K562 (cell line): ENCODE results near the gene TMEM89. TPM values are rescaled to one million over a fixed set of nuclear protein-coding genes. Genes with fewer than 3 reads are reported as not detected.

Experiments
- ATAC-seq: fragments of 200-7000 bp; cut with Tn5 transposase; 3 replicates; pipeline ENCODE4 v1.9.1; 2020; ENCODE audit warnings: moderate library complexity
- BruUV-seq: library from RNA; stranded (reverse); fragments of 400-500 nt; replicated peaks from 2 replicates; lab custom pipeline; 2021; lab: Mats Ljungman, UMichigan
- CTCF ChIA-PET: fragments of 300-600 bp; formaldehyde crosslinking; extraction: SDS; loops from one replicate; lab custom pipeline; 2021; ENCODE audit warnings: low intra/inter-chr PET ratio; lab: Yijun Ruan, JAX
- POLR2A ChIA-PET: fragments of 300-600, 350-650 bp; sonication (Branson Sonifier 250); formaldehyde crosslinking; extraction: SDS; loops from one replicate; lab custom pipeline; 2021; ENCODE audit warnings: antibody characterized with exemption, inconsistent platforms; lab: Yijun Ruan, JAX
- DNase-seq, 4 experiments: peaks; one replicate each; pipeline versions ENCODE4 v3.0.0 to v3.0.0-alpha.2; 2011 to 2018; ENCODE audit warnings: low spot score in 3 of 4, mixed read lengths in 3 of 4; ENCODE audit errors: extremely low read depth in 1 of 4
- FAIRE-seq: peaks from 2 replicates; lab custom pipeline; 2011; peaks lifted over from hg19 to GRCh38; lab: Jason Lieb, UNC
- H2AFZ ChIP-seq: 2 replicates; pipeline ENCODE4 v1.6.0; 2011; ENCODE audit warnings: low read depth, low read length, control low read depth, inconsistent platforms
- H3K27ac ChIP-seq: fragments of 200-600 bp; 3 replicates; pipeline ENCODE4 v1.8.0; 2011; ENCODE audit warnings: low read depth, mild to moderate bottlenecking, control low read depth, inconsistent platforms, low read length, moderate library complexity, mixed read lengths; ENCODE audit errors: extremely low read depth
- H3K27me3 ChIP-seq, 2 experiments: fragments of 300-600 bp in 1 of 2; 2 replicates in 1 of 2; 3 replicates in 1 of 2; pipeline versions ENCODE4 v1.6.0 to v1.8.0; 2011; ENCODE audit warnings: inconsistent platforms in 2 of 2, low read length in 2 of 2, mild to moderate bottlenecking in 1 of 2, mixed read lengths in 1 of 2, moderate library complexity in 1 of 2; ENCODE audit not compliant: control insufficient read depth in 2 of 2, insufficient read depth in 2 of 2
- H3K36me3 ChIP-seq: fragments of 300-600 bp; 3 replicates; pipeline ENCODE4 v1.8.0; 2011; ENCODE audit warnings: mild to moderate bottlenecking, low read length, inconsistent platforms; ENCODE audit not compliant: control insufficient read depth, insufficient read depth
- H3K4me1 ChIP-seq, 2 experiments: fragments of 200-600 bp in 1 of 2; replicated peaks in 1 of 2; 2 replicates in 1 of 2; 3 replicates in 1 of 2; pipeline versions ENCODE4 v1.5.1 to v1.8.0; 2011; ENCODE audit warnings: inconsistent platforms in 2 of 2, low read length in 2 of 2, mild to moderate bottlenecking in 1 of 2, mixed read lengths in 1 of 2, moderate library complexity in 1 of 2; ENCODE audit not compliant: control insufficient read depth in 2 of 2, insufficient read depth in 2 of 2
- H3K4me2 ChIP-seq: 2 replicates; pipeline ENCODE4 v1.6.1; 2011; ENCODE audit warnings: low read length, control low read depth, inconsistent platforms, mixed read lengths; ENCODE audit not compliant: insufficient read depth
- H3K4me3 ChIP-seq: fragments of 200-600 bp; sonication (generic), shearing (Covaris generic); 2 replicates; pipeline ENCODE4 v1.5.1; 2016; ENCODE audit warnings: control low read depth, inconsistent platforms
- H3K79me2 ChIP-seq: fragments of 200-600 bp; 3 replicates; pipeline ENCODE4 v1.8.0; 2011; ENCODE audit warnings: low read length, inconsistent platforms; ENCODE audit not compliant: control insufficient read depth, insufficient read depth
- H3K9ac ChIP-seq, 2 experiments: 2 replicates each; pipeline versions ENCODE4 v1.6.0 to v1.6.1; 2011; ENCODE audit warnings: low read depth in 2 of 2, low read length in 2 of 2, control low read depth in 1 of 2, inconsistent platforms in 1 of 2, mild to moderate bottlenecking in 1 of 2, mixed read lengths in 1 of 2; ENCODE audit not compliant: insufficient read depth in 1 of 2
- H3K9me1 ChIP-seq: one replicate; pipeline ENCODE4 v1.6.0; 2011; ENCODE audit warnings: inconsistent platforms, mild to moderate bottlenecking, low read length, moderate library complexity; ENCODE audit not compliant: control insufficient read depth, insufficient read depth
- H3K9me3 ChIP-seq: replicated peaks from 2 replicates; pipeline ENCODE4 v1.5.1; 2011; ENCODE audit warnings: low read depth, low read length, inconsistent platforms; ENCODE audit not compliant: control insufficient read depth, insufficient read depth
- H4K20me1 ChIP-seq: replicated peaks from 2 replicates; pipeline ENCODE4 v1.6.1; 2011; ENCODE audit warnings: low read length, inconsistent platforms, mixed read lengths; ENCODE audit not compliant: control insufficient read depth, insufficient read depth
- HMGN3 ChIP-seq: IDR thresholded peaks from 2 replicates; pipeline ENCODE4 v1.6.1; 2011; ENCODE audit warnings: borderline replicate concordance, low read depth, mild to moderate bottlenecking, mixed read lengths, low read length; ENCODE audit not compliant: insufficient read length; ENCODE audit errors: extremely low read depth
- NRF1 ChIP-seq, 2 experiments: fragments of 450-650 bp; IDR thresholded peaks in 1 of 2; conservative IDR thresholded peaks in 1 of 2; 2 replicates each; pipeline ENCODE4 v1.6.1; 2014; ENCODE audit warnings: mild to moderate bottlenecking in 2 of 2
- SMARCB1 ChIP-seq: IDR thresholded peaks from 2 replicates; pipeline ENCODE4 v1.6.1; 2011; ENCODE audit warnings: improper control_type of control experiment, low read depth; ENCODE audit not compliant: insufficient read length
- SRSF3 ChIP-seq: fragments of 200-400 bp; formaldehyde crosslinking; IDR thresholded peaks from 2 replicates; pipeline ENCODE4 v1.6.1; 2016; ENCODE audit warnings: mild to moderate bottlenecking, low read length, moderate library complexity; ENCODE audit not compliant: insufficient read depth
- USF2 ChIP-seq: sonication (generic); formaldehyde crosslinking; IDR thresholded peaks from 2 replicates; pipeline ENCODE4 v1.5.0; 2020; ENCODE audit warnings: missing genetic modification reagents
- ZBTB2 ChIP-seq: fragments of 450-650 bp; IDR thresholded peaks from 2 replicates; pipeline ENCODE4 v1.6.1; 2016; ENCODE audit warnings: antibody characterized with exemption
- WGBS: fragments of 100-300 bp; shearing (Covaris generic); methylation state at CpG from one replicate; pipeline ENCODE4 v1.1.6; 2016; ENCODE audit warnings: low coverage, mixed read lengths; ENCODE audit not compliant: insufficient coverage; ENCODE audit errors: missing lambda C conversion rate; 5-methylcytosine and 5-hydroxymethylcytosine counted together
- in situ Hi-C: fragments of 300-500 bp; cut with MboI; formaldehyde crosslinking; loops from 4 replicates; pipeline ENCODE4 v1.15.0; 2018; ENCODE audit warnings: inconsistent platforms, mixed read lengths
- intact Hi-C: fragments of 100-400 bp; cut with micrococcal nuclease; formaldehyde crosslinking; loops from 2 replicates; pipeline ENCODE4 v1.14.2; 2022
- polyA plus RNA-seq, 8 experiments: library from polyadenylated mRNA; depleted of rRNA in 4 of 8; stranded (reverse) in 5 of 8; unstranded in 3 of 8; fragments of >200 nt; fragmentation: Nextera tagmentation in 2 of 8; fragmentation: Illumina TruSeq in 1 of 8; extraction: Ambion mirVana in 2 of 8; extraction: Trizol in 1 of 8; gene quantifications; 2 replicates each; pipeline versions ENCODE4 v1.2.1 to v1.2.3, GENCODE V29; 2011 to 2014; ENCODE audit warnings: inconsistent platforms in 1 of 8, missing spikeins in 1 of 8
- total RNA-seq, 7 experiments: library from RNA; depleted of rRNA in 6 of 7; stranded (reverse); fragments of >200 nt in 6 of 7; fragmentation: Illumina TruSeq in 2 of 7; extraction: Trizol in 2 of 7; gene quantifications; 2 replicates each; pipeline versions ENCODE4 v1.2.1 to v1.2.3, GENCODE V29; 2011 to 2021; ENCODE audit warnings: low replicate concordance in 1 of 7
- TF ChIP-seq, protein P1 (sequence below): fragments of 450-650 bp; IDR thresholded peaks from 2 replicates; pipeline ENCODE4 v1.6.1; 2018; ENCODE audit warnings: mild to moderate bottlenecking, low read depth; ENCODE audit not compliant: partially characterized antibody
- TF ChIP-seq, protein P2 (sequence below): fragments of 250-450 bp; sonication (Bioruptor Pico); IDR thresholded peaks from 2 replicates; pipeline ENCODE4 v1.8.0; 2022; ENCODE audit warnings: inconsistent platforms
- TF ChIP-seq, protein P3 (sequence below): fragments of 450-650 bp; IDR thresholded peaks from 2 replicates; pipeline ENCODE4 v1.6.1; 2016; ENCODE audit warnings: mild to moderate bottlenecking

TMEM89 gene
- total and polyA plus RNA-seq, 9 of the 15 experiments (the other 6 are each of a cell fraction or from before 2014, with no cell fraction given), result not detected

- ChIA-PET POLR2A (interaction anchor here (1.1 to 3.0 kb wide), 3 partner anchors 9 to 84 kb away, joined by 3 to 23 read pairs (median 5); partner anchors contain the start of gene TMEM89), CTCF (no interaction called here)
- no TSS peak for BruUV-seq
- Histone ChIP-seq H3K9me3 (no peaks in the 10 kb centered on the region), H3K36me3 (peaks cover 43% of the 10 kb centered on the region; the same call in 2 of the 3 replicates), H3K9ac (peak overlapping the region in 1 of 2 experiments; percentile 95; a peak in 2 of 4 replicates), H3K27me3 (no peaks in the 10 kb centered on the region), H3K27ac (no peak overlapping the region), H4K20me1 (no peaks in the 10 kb centered on the region), H3K4me2 (no peak overlapping the region), H3K9me1 (peaks cover 4% of the 10 kb centered on the region), H3K79me2 (peaks cover 11% of the 10 kb centered on the region), H3K4me3 (no peak overlapping the region), H3K4me1 (peaks cover 6 to 32% of the 10 kb centered on the region in 2 experiments; a peak in 4 of 5 replicates), H2AFZ (no peak overlapping the region)
- intact Hi-C loops (no loop called here), in situ Hi-C loops (no loop called here)
- TF ChIP-seq ZBTB2 (no peak), NRF1 (conservative IDR thresholded peaks at IDR 0.05 in 1 of 2, IDR thresholded peaks at IDR 0.05 in 1 of 2) (no peak), USF2 (CRISPR knock-in tag) (no peak), SRSF3 (no peak), SMARCB1 (no peak), HMGN3 (no peak)
- TF ChIP-seq, protein P1, sequence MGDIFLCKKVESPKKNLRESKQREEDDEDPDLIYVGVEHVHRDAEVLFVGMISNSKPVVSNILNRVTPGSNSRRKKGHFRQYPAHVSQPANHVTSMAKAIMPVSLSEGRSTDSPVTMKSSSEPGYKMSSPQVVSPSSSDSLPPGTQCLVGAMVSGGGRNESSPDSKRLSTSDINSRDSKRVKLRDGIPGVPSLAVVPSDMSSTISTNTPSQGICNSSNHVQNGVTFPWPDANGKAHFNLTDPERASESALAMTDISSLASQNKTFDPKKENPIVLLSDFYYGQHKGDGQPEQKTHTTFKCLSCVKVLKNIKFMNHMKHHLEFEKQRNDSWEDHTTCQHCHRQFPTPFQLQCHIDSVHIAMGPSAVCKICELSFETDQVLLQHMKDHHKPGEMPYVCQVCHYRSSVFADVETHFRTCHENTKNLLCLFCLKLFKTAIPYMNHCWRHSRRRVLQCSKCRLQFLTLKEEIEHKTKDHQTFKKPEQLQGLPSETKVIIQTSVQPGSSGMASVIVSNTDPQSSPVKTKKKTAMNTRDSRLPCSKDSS, result no peak
- TF ChIP-seq, protein P2, sequence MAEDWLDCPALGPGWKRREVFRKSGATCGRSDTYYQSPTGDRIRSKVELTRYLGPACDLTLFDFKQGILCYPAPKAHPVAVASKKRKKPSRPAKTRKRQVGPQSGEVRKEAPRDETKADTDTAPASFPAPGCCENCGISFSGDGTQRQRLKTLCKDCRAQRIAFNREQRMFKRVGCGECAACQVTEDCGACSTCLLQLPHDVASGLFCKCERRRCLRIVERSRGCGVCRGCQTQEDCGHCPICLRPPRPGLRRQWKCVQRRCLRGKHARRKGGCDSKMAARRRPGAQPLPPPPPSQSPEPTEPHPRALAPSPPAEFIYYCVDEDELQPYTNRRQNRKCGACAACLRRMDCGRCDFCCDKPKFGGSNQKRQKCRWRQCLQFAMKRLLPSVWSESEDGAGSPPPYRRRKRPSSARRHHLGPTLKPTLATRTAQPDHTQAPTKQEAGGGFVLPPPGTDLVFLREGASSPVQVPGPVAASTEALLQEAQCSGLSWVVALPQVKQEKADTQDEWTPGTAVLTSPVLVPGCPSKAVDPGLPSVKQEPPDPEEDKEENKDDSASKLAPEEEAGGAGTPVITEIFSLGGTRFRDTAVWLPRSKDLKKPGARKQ, result no peak
- TF ChIP-seq, protein P3, sequence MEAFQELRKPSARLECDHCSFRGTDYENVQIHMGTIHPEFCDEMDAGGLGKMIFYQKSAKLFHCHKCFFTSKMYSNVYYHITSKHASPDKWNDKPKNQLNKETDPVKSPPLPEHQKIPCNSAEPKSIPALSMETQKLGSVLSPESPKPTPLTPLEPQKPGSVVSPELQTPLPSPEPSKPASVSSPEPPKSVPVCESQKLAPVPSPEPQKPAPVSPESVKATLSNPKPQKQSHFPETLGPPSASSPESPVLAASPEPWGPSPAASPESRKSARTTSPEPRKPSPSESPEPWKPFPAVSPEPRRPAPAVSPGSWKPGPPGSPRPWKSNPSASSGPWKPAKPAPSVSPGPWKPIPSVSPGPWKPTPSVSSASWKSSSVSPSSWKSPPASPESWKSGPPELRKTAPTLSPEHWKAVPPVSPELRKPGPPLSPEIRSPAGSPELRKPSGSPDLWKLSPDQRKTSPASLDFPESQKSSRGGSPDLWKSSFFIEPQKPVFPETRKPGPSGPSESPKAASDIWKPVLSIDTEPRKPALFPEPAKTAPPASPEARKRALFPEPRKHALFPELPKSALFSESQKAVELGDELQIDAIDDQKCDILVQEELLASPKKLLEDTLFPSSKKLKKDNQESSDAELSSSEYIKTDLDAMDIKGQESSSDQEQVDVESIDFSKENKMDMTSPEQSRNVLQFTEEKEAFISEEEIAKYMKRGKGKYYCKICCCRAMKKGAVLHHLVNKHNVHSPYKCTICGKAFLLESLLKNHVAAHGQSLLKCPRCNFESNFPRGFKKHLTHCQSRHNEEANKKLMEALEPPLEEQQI, result no peak
- 95% methylated on average over 13 of the region's 15 CpGs for WGBS
- FAIRE-seq (no peak), DNase-seq (no peak), ATAC-seq (no peak)
These were observed 11.7 kb upstream of the TMEM89 start for GRCh38 chr3:48633256-48633655.
